ENCODE results near the gene RSPO4. TPM values are rescaled to one million over a fixed set of nuclear protein-coding genes. Genes with fewer than 3 reads are reported as not detected.

RSPO4 gene
- total RNA-seq, 1 donor from 2014 or later = 0.95 TPM

GRCh38 chr20:1015181-1015580 is 13.1 kb upstream of the RSPO4 start:
- TF ChIP-seq CTCF (IDR thresholded peaks at IDR 0.05; ENCODE audit: unreplicated experiment) = no peak
- peaks cover 8% of the 10 kb centered on the region for H3K4me1 Mint-ChIP-seq (ENCODE audit: unreplicated experiment)
- no peak overlapping the region for H3K27ac Mint-ChIP-seq (ENCODE audit: unreplicated experiment)
- H3K27me3 Mint-ChIP-seq (ENCODE audit: unreplicated experiment) = peaks cover 4% of the 10 kb centered on the region
- peaks cover 4% of the 10 kb centered on the region for H3K36me3 Mint-ChIP-seq (ENCODE audit: low read depth, unreplicated experiment)
- no peak for DNase-seq (ENCODE audit: low spot score)
- H3K4me3 Mint-ChIP-seq (ENCODE audit: unreplicated experiment) = no peak overlapping the region
- no peaks in the 10 kb centered on the region for H3K9me3 Mint-ChIP-seq (ENCODE audit: unreplicated experiment)

DNA sequence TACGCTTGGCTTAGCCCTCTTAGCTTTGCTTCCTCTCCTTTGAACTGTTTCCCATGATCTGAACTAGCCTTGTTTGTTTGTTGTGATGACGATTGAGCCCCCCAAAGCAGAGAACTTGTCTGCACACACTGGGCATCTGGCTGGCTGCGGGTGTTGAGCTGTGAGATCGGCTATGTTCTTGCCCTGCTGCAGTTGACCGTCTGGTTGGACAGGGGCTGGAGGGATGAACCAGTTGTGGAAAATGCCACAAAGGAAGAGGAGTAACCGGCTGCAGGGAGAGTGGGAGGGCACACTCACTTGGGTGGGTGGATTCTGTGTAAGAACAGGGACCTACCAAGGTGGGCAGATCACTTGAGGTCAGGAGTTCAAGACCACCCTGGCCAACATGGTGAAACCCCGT is 12.4 kb upstream of the RSPO4 start:
- Mint-ChIP-seq H3K4me1 (ENCODE audit: unreplicated experiment) (peaks cover 8% of the 10 kb centered on the region), H3K4me3 (ENCODE audit: unreplicated experiment) (no peak overlapping the region), H3K27me3 (ENCODE audit: unreplicated experiment) (peaks cover 4% of the 10 kb centered on the region), H3K27ac (ENCODE audit: unreplicated experiment) (no peak overlapping the region), H3K36me3 (ENCODE audit: low read depth, unreplicated experiment) (peaks cover 4% of the 10 kb centered on the region), H3K9me3 (ENCODE audit: unreplicated experiment) (no peaks in the 10 kb centered on the region)
- no peak for TF ChIP-seq CTCF (IDR thresholded peaks at IDR 0.05; ENCODE audit: unreplicated experiment)
- DNase-seq (ENCODE audit: low spot score) = no peak

GRCh38 chr20:1013566-1014340 is 11.6 kb upstream of the RSPO4 start:
- peaks cover 4% of the 10 kb centered on the region for H3K27me3 Mint-ChIP-seq (ENCODE audit: unreplicated experiment)
- H3K4me1 Mint-ChIP-seq (ENCODE audit: unreplicated experiment) = peaks cover 8% of the 10 kb centered on the region
- H3K9me3 Mint-ChIP-seq (ENCODE audit: unreplicated experiment) = no peaks in the 10 kb centered on the region
- H3K4me3 Mint-ChIP-seq (ENCODE audit: unreplicated experiment) = no peak overlapping the region
- H3K36me3 Mint-ChIP-seq (ENCODE audit: low read depth, unreplicated experiment) = peaks cover 4% of the 10 kb centered on the region
- DNase-seq (ENCODE audit: low spot score) = no peak
- no peak overlapping the region for H3K27ac Mint-ChIP-seq (ENCODE audit: unreplicated experiment)
- no peak for TF ChIP-seq CTCF (IDR thresholded peaks at IDR 0.05; ENCODE audit: unreplicated experiment)

DNA sequence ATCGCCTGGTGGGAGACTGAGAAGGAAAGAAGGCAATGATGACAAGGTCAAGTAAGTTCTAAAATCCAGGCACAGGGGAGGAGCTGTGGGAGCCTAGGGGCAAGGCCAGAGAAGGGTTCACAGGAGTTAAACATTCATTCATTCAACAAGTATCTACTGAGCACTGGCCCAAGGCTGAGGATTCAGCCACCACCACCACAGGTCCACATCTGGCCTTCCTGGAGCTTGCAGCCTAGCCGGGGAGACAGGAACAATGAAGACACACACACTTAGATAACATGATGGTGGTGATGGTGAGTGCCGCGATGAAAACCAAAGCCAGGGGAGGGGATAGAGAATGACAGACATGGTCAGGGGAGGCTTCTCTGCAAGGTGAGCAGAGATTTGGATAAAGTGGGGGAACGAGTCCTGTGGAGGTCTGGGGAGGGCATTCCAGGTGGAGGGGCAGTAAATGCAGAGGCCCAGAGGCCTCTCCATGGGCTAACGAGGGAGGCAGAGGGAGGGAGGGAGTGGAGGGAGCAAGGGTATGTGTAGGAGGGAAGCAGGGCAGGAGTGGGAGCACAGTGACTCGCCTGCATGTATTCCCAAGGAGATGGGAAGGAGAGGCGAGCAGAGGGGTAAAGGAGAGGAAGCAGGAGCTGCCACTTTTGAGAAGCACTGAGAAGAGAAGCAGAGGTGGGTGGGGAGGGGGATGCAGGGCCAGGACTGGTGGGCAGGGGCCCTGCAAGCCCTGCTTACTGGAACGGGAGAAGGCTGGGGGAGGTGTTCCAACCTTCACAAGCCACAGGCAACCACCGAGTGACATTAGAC is 10.5 kb upstream of the RSPO4 start:
- Mint-ChIP-seq H3K36me3 (ENCODE audit: low read depth, unreplicated experiment) (peaks cover 4% of the 10 kb centered on the region), H3K4me1 (ENCODE audit: unreplicated experiment) (peaks cover 8% of the 10 kb centered on the region), H3K9me3 (ENCODE audit: unreplicated experiment) (no peaks in the 10 kb centered on the region), H3K27ac (ENCODE audit: unreplicated experiment) (no peak overlapping the region), H3K27me3 (ENCODE audit: unreplicated experiment) (peaks cover 4% of the 10 kb centered on the region), H3K4me3 (ENCODE audit: unreplicated experiment) (no peak overlapping the region)
- no peak for DNase-seq (ENCODE audit: low spot score)
- TF ChIP-seq CTCF (IDR thresholded peaks at IDR 0.05; ENCODE audit: unreplicated experiment) = no peak

GRCh38 chr20:1010659-1011058 is 8.5 kb upstream of the RSPO4 start:
- no peak for DNase-seq (ENCODE audit: low spot score)
- no peaks in the 10 kb centered on the region for H3K9me3 Mint-ChIP-seq (ENCODE audit: unreplicated experiment)
- no peak for TF ChIP-seq CTCF (IDR thresholded peaks at IDR 0.05; ENCODE audit: unreplicated experiment)
- no peak overlapping the region for H3K27ac Mint-ChIP-seq (ENCODE audit: unreplicated experiment)
- no peak overlapping the region for H3K4me3 Mint-ChIP-seq (ENCODE audit: unreplicated experiment)
- peaks cover 3% of the 10 kb centered on the region for H3K27me3 Mint-ChIP-seq (ENCODE audit: unreplicated experiment)
- peaks cover 4% of the 10 kb centered on the region for H3K4me1 Mint-ChIP-seq (ENCODE audit: unreplicated experiment)
- peaks cover 4% of the 10 kb centered on the region for H3K36me3 Mint-ChIP-seq (ENCODE audit: low read depth, unreplicated experiment)
